Astrocyte (in vitro differentiated cells and primary cell): Measurements from ENCODE around the gene KLRB1. TPM values are rescaled to one million over a fixed set of nuclear protein-coding genes. Genes with fewer than 3 reads are reported as not detected.

Experiments
- DNase-seq: peaks from one replicate; pipeline ENCODE4 v3.0.0-alpha.2; 2010; ENCODE audit warnings: low read depth
- FAIRE-seq: peaks from 2 replicates; lab custom pipeline; 2011; peaks lifted over from hg19 to GRCh38; lab: Jason Lieb, UNC
- H2AFZ ChIP-seq: 2 replicates; pipeline ENCODE4 v1.6.0; 2012; ENCODE audit warnings: low read depth, low read length, inconsistent platforms
- H3K27ac ChIP-seq: 2 replicates; pipeline ENCODE4 v1.5.1; 2011; ENCODE audit warnings: low read depth, low read length, inconsistent platforms
- H3K27me3 ChIP-seq: 2 replicates; pipeline ENCODE4 v1.6.0; 2011; ENCODE audit warnings: low read length, inconsistent platforms; ENCODE audit not compliant: insufficient read depth
- H3K36me3 ChIP-seq: 2 replicates; pipeline ENCODE4 v1.5.1; 2011; ENCODE audit warnings: low read length, inconsistent platforms; ENCODE audit not compliant: insufficient read depth
- H3K4me1 ChIP-seq: 2 replicates; pipeline ENCODE4 v1.5.1; 2011; ENCODE audit warnings: low read length, inconsistent platforms; ENCODE audit not compliant: insufficient read depth
- H3K4me2 ChIP-seq: 2 replicates; pipeline ENCODE4 v1.6.0; 2012; ENCODE audit warnings: low read length, inconsistent platforms
- H3K4me3 ChIP-seq: 2 replicates; pipeline ENCODE4 v1.5.1; 2011; ENCODE audit warnings: low read depth, mild to moderate bottlenecking, low read length, inconsistent platforms; ENCODE audit not compliant: insufficient read depth
- H3K79me2 ChIP-seq: 2 replicates; pipeline ENCODE4 v1.6.0; 2012; ENCODE audit warnings: mild to moderate bottlenecking, low read length, inconsistent platforms; ENCODE audit not compliant: insufficient read depth
- H3K9ac ChIP-seq: 2 replicates; pipeline ENCODE4 v1.6.0; 2012; ENCODE audit warnings: mild to moderate bottlenecking, low read length, inconsistent platforms
- H3K9me3 ChIP-seq: 2 replicates; pipeline ENCODE4 v1.5.1; 2012; ENCODE audit warnings: low read depth, mild to moderate bottlenecking, low read length, inconsistent platforms; ENCODE audit not compliant: insufficient read depth
- H4K20me1 ChIP-seq: 2 replicates; pipeline ENCODE4 v1.6.0; 2012; ENCODE audit warnings: low read length, inconsistent platforms; ENCODE audit not compliant: insufficient read depth
- H3K27ac Mint-ChIP-seq: one replicate; pipeline ENCODE4 v1.8.0; 2021; ENCODE audit warnings: mild to moderate bottlenecking, mixed read lengths; ENCODE audit not compliant: unreplicated experiment
- H3K27me3 Mint-ChIP-seq: one replicate; pipeline ENCODE4 v1.8.0; 2021; ENCODE audit warnings: low read depth, mixed read lengths; ENCODE audit not compliant: unreplicated experiment
- H3K36me3 Mint-ChIP-seq: one replicate; pipeline ENCODE4 v1.8.0; 2021; ENCODE audit warnings: low read depth, mixed read lengths; ENCODE audit not compliant: unreplicated experiment
- H3K4me1 Mint-ChIP-seq: one replicate; pipeline ENCODE4 v1.8.0; 2021; ENCODE audit warnings: low read depth, mixed read lengths; ENCODE audit not compliant: unreplicated experiment
- H3K4me3 Mint-ChIP-seq: one replicate; pipeline ENCODE4 v1.8.0; 2021; ENCODE audit warnings: mild to moderate bottlenecking, moderate library complexity, mixed read lengths; ENCODE audit not compliant: unreplicated experiment
- H3K9me3 Mint-ChIP-seq: one replicate; pipeline ENCODE4 v1.8.0; 2021; ENCODE audit warnings: mild to moderate bottlenecking, mixed read lengths; ENCODE audit not compliant: unreplicated experiment
- CTCF ChIP-seq: IDR thresholded peaks from 2 replicates; pipeline ENCODE4 v1.5.1; 2011; ENCODE audit warnings: low read depth, mild to moderate bottlenecking, inconsistent platforms, low read length, moderate library complexity; ENCODE audit not compliant: insufficient read depth
- EZH2 ChIP-seq: IDR thresholded peaks from 2 replicates; pipeline ENCODE4 v1.6.1; 2012; ENCODE audit warnings: mild to moderate bottlenecking, low read length, inconsistent platforms; ENCODE audit not compliant: insufficient read depth
- total RNA-seq: library from RNA; stranded (reverse); gene quantifications from 2 replicates; pipeline ENCODE4 v1.2.1, GENCODE V29; 2021

Gene KLRB1
- total RNA-seq, 1 donor from 2014 or later: not detected

- H3K9ac ChIP-seq: no peak overlapping the region
- Mint-ChIP-seq H3K4me3 (no peak overlapping the region), H3K36me3 (no peaks in the 10 kb centered on the region), H3K27ac (no peak overlapping the region), H3K4me1 (no peaks in the 10 kb centered on the region), H3K27me3 (no peaks in the 10 kb centered on the region), H3K9me3 (peaks cover 2% of the 10 kb centered on the region)
- H4K20me1 ChIP-seq: no peaks in the 10 kb centered on the region
- no peak overlapping the region for H3K27ac ChIP-seq
- no peak overlapping the region for H2AFZ ChIP-seq
- no peak overlapping the region for H3K4me2 ChIP-seq
- FAIRE-seq (no peak), DNase-seq (no peak)
- no peaks in the 10 kb centered on the region for H3K36me3 ChIP-seq
- no peak overlapping the region for H3K4me3 ChIP-seq
- no peaks in the 10 kb centered on the region for H3K79me2 ChIP-seq
- no peaks in the 10 kb centered on the region for H3K27me3 ChIP-seq
- no peaks in the 10 kb centered on the region for H3K4me1 ChIP-seq
- no peaks in the 10 kb centered on the region for H3K9me3 ChIP-seq
- TF ChIP-seq EZH2 (no peak), CTCF (no peak)
Measured at GRCh38 chr12:9636851-9637206, 29.1 kb upstream of the KLRB1 start.

GRCh38 chr12:9636150-9636850 is 28.6 kb upstream of the KLRB1 start:
- H4K20me1 ChIP-seq: no peaks in the 10 kb centered on the region
- H3K9me3 Mint-ChIP-seq: peaks cover 2% of the 10 kb centered on the region
- H3K27ac ChIP-seq: no peak overlapping the region
- FAIRE-seq (no peak), DNase-seq (no peak)
- H3K9me3 ChIP-seq: no peaks in the 10 kb centered on the region
- H3K9ac ChIP-seq: no peak overlapping the region
- no peaks in the 10 kb centered on the region for H3K4me1 Mint-ChIP-seq
- H3K36me3 Mint-ChIP-seq: no peaks in the 10 kb centered on the region
- H3K27me3 Mint-ChIP-seq: no peaks in the 10 kb centered on the region
- no peaks in the 10 kb centered on the region for H3K79me2 ChIP-seq
- no peak overlapping the region for H2AFZ ChIP-seq
- TF ChIP-seq EZH2 (no peak), CTCF (no peak)
- no peaks in the 10 kb centered on the region for H3K4me1 ChIP-seq
- no peak overlapping the region for H3K4me3 ChIP-seq
- H3K4me2 ChIP-seq: no peak overlapping the region
- no peaks in the 10 kb centered on the region for H3K27me3 ChIP-seq
- H3K4me3 Mint-ChIP-seq: no peak overlapping the region
- no peaks in the 10 kb centered on the region for H3K36me3 ChIP-seq
- no peak overlapping the region for H3K27ac Mint-ChIP-seq
